LNCAP (cell line): ENCODE data around the gene HUNK.

Source experiments
- TF ChIP-seq, protein P1 (sequence below): fragments of 450-650 bp; IDR thresholded peaks from 2 replicates; pipeline ENCODE4 v1.5.1; 2017; ENCODE audit warnings: mild to moderate bottlenecking

HUNK gene

DNA sequence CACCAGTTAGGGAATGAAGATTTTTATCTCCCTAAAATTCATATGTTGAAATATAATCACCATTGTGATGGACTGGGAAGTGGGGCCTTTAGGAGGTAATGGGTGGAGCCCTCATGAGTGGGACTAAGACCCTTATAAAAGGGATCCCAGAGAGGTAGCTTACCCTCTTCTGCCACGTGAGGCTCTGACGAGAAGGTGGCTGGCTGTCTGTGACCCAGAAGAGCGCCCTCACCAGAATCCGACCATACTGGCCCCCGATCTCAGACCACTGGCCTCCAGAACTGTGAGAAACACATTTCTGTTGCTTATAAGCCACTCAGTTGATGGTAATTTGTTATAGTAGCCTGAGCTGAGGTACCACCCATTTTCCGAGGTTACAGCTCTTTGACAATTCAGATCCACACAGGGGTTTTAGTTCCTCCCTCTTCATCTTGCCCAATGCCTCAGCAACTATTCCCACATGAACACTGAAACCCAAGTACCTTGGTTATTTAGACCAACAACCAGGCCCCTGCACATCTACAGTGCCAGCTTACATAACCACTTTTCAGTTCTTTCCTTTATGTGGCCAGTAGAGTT is 27.6 kb upstream of the HUNK start:
- TF ChIP-seq, protein P1, sequence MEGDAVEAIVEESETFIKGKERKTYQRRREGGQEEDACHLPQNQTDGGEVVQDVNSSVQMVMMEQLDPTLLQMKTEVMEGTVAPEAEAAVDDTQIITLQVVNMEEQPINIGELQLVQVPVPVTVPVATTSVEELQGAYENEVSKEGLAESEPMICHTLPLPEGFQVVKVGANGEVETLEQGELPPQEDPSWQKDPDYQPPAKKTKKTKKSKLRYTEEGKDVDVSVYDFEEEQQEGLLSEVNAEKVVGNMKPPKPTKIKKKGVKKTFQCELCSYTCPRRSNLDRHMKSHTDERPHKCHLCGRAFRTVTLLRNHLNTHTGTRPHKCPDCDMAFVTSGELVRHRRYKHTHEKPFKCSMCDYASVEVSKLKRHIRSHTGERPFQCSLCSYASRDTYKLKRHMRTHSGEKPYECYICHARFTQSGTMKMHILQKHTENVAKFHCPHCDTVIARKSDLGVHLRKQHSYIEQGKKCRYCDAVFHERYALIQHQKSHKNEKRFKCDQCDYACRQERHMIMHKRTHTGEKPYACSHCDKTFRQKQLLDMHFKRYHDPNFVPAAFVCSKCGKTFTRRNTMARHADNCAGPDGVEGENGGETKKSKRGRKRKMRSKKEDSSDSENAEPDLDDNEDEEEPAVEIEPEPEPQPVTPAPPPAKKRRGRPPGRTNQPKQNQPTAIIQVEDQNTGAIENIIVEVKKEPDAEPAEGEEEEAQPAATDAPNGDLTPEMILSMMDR = no peak

DNA sequence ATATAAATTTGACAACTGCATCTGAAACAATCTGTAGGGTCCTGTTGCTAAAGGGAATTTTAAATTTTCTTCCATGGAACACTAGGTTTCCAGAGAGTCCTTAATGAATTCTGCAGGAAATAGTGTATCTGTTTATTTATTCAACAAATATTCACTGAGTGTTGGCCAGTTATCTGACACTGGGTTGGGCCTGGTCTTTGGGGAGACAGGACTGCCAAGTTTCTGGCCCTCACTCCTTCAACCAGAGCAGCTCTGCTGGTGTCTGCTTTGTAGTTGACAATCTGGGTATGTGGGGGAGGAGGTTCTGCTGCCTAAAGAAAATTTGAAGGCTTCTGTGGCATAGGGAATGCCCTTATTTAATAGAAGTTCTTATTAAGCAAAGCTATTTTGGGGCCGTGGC is 26.1 kb upstream of the HUNK start:
- TF ChIP-seq, protein P1 = no peak

DNA sequence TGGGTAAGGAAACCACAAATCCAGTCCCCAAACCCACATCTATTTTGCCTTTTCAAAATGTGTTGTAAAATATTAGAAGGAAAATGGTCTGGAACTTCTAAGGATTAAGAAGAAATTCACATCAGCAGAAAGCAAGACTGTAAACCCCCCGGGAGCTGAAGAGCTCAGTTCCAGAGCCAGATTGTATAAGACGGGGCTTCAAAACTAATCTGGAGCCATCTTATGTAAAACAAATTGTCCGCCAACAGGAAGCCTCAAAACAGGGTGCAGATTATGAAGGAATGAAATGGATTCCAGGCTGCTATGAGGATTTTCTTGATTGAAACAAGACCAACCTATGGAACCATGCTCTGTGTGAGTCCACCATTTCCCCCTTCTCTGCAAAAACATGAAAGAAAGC is 25.1 kb upstream of the HUNK start:
- TF ChIP-seq, protein P1 = no peak

DNA sequence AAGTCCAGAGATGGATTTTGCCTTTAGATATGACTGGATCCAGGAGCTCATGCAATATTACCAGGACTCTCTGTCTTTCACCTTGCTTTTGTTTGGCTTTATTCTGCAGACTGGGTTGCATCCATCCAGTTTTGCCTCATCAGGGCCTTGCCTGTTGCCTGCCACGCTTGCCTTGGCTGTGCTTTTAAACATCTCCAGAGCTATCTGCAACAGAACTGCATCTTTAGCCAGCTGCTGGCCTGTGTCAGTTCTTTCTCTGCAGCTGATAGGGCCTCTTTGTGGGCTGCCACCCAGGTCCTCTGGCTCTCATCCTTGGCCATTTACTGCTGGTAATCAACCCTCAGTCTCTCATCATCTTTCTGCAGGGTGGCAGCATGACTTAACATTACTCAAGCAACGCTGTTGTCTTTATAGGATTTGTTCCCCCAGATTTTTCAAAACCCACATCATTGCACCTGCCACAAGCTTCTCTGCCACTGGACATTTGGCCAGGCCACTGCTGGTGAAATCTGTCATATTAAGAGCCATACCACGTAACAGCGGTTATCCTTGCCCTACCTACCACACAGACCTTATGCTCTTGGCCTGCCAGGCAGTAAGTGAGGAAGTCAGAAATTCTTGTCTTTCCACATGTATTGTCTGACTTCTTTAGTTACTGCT is 24.4 kb upstream of the HUNK start:
- TF ChIP-seq, protein P1 = no peak

DNA sequence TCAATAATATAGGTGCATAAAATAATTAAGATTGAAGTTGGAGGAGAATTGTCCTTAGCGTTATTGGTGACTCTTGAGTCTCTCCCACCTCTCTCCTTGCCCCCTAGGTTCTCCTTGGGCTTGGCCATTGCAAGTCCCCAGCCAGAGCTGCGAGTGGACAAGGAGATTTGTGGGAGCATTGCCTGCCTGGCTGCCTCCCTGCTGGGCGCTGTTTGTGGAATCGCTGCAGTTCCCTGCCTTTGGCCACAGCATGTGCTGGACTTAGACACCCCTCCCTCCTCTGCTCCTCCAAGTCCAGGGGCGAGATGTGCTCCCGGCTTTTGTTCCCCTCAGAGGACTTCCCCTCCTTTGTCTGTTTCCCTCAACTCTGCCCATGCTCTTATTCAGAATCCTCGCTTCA is 21.9 kb upstream of the HUNK start:
- TF ChIP-seq, protein P1 = no peak

DNA sequence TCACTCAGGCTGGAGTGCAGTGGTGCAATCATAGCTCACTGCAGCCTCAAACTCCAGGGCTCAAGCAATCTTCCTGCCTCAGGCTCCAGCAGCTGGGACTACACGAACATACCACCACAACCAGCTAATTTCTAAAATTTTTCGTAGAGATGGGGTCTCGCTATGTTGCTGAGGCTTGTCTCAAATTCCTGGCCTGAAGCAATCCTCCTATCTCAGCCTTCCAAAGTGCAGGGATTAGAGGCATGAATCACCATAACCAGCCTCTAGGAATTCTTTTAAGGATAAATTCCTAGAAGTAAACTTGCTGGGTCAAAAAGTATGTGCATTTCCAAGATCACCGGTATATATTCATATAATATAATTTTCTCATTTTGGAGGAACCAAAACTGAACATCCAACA is 17.6 kb upstream of the HUNK start:
- TF ChIP-seq, protein P1 = no peak

DNA sequence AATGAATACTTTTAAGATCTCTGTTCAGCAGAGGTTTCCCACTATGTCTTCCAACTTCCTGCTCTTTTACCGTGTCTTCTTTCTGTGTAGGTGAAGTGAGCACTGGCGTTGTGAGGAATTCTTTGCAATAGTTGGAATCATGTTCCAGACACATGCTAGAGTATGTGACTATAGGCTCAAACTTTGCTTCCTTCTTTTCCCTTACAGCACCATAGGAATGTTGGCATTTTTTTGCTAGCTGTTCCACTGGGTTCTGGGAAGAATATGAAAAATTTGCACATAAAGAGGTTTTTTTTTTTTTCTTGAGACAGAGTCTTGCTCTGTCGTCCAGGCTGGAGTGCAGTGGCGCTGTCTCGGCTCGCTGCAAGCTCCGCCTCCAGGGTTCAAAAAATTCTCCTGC is 15.7 kb upstream of the HUNK start:
- TF ChIP-seq, protein P1 = no peak
